ENCODE data around the gene FAM32A. TPM values are rescaled to one million over a fixed set of nuclear protein-coding genes. Genes with fewer than 3 reads are reported as not detected.
A peak's percentile ranks its signal among the peaks of the same experiment; 100 is the strongest.

FAM32A gene
- total and polyA plus RNA-seq, 10 donors: 45.8 to 105 (median 74.5) TPM

DNA sequence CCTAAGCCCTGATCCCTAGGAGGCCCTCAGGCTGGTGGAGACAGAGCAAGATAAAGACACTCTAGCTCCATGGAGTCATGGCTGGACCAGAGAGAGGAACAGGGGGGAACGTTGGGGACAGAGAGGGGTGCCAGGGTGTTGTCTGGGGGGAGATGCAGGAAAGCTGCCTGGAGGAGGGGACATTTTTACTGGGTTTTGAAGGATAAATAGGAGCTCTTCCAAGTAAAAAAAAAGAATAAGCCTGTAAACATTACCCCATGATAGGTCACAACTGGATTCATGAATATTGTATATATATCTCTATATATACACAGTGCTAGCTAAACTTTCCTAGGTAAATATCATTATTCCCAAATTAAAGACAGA is 41.0 kb upstream of the FAM32A start:
- H3K4me1 ChIP-seq: peaks cover 19 to 100% (median 95%) of the 10 kb centered on the region in 6 donors

DNA sequence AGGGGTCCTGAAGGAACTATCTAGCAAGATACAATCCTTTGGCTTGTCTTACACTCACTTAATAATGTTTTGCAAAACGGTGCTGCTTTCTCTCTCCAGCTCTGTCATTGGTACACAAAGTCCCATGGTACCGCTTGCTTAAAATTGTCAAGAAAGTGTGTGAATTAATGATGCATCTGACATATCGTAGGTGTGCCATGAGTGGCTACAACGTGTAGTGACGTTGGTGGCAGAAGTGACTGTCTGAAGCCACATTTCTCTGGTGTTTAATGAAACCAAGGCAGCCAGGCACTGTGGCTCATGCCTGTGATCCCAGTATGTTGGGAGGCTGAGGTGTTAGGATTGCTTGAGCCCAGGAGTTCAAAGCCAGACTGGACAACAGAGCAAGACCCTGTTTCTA is 39.1 kb upstream of the FAM32A start:
- intact Hi-C loops (cut with DNase I; ENCODE audit: low total_unique reads): no loop called here
- H3K4me1 ChIP-seq: peaks cover 29 to 100% (median 95%) of the 10 kb centered on the region in 6 donors
- H3K27me3 ChIP-seq (replicated peaks in 1 of 7): no peaks in the 10 kb centered on the region
- no peak for DNase-seq
- 45 to 58% (median 50%) methylated on average over 5 of the region's 5 CpGs for WGBS, 5 donors
- TF ChIP-seq POLR2AphosphoS5 (IDR thresholded peaks at IDR 0.05): no peak
- H3K36me3 ChIP-seq: peaks cover 0 to 36% (median 12%) of the 10 kb centered on the region in 6 donors
- H3K4me3 ChIP-seq: peak overlapping the region in 3 of 8 donors; percentile 47 to 76 (median 50)
- H3K27ac ChIP-seq: peak overlapping the region in 4 of 8 donors; percentile 93 to 96 (median 95)
- no peaks in the 10 kb centered on the region for H3K9me3 ChIP-seq

More for the DNA sequence above, 41.0 kb upstream of the FAM32A start:
- peak overlapping the region; percentile 18 to 76 (median 42) for H3K4me3 ChIP-seq
- intact Hi-C loops (cut with DNase I; ENCODE audit: low total_unique reads): no loop called here
- WGBS, 5 donors: 17 to 38% (median 28%) methylated on average over 1 of the region's 1 CpG
- DNase-seq: no peak
- no peaks in the 10 kb centered on the region for H3K9me3 ChIP-seq
- TF ChIP-seq, protein P1, sequence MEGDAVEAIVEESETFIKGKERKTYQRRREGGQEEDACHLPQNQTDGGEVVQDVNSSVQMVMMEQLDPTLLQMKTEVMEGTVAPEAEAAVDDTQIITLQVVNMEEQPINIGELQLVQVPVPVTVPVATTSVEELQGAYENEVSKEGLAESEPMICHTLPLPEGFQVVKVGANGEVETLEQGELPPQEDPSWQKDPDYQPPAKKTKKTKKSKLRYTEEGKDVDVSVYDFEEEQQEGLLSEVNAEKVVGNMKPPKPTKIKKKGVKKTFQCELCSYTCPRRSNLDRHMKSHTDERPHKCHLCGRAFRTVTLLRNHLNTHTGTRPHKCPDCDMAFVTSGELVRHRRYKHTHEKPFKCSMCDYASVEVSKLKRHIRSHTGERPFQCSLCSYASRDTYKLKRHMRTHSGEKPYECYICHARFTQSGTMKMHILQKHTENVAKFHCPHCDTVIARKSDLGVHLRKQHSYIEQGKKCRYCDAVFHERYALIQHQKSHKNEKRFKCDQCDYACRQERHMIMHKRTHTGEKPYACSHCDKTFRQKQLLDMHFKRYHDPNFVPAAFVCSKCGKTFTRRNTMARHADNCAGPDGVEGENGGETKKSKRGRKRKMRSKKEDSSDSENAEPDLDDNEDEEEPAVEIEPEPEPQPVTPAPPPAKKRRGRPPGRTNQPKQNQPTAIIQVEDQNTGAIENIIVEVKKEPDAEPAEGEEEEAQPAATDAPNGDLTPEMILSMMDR (IDR thresholded peaks at IDR 0.05 in 8 of 11, conservative IDR thresholded peaks at IDR 0.05 in 3 of 11): no peak
- no peak for TF ChIP-seq POLR2A (IDR thresholded peaks at IDR 0.05)
- TF ChIP-seq POLR2AphosphoS5 (IDR thresholded peaks at IDR 0.05): no peak
- no peaks in the 10 kb centered on the region for H3K27me3 ChIP-seq (replicated peaks in 1 of 7)
- H3K36me3 ChIP-seq: peaks cover 0 to 21% (median 4%) of the 10 kb centered on the region in 6 donors
- peak overlapping the region; percentile 75 to 96 (median 91) for H3K27ac ChIP-seq

GRCh38 chr19:16148443-16149229 is 36.6 kb upstream of the FAM32A start:
- H3K27me3 ChIP-seq (replicated peaks in 1 of 7): no peaks in the 10 kb centered on the region
- peaks cover 22 to 90% (median 74%) of the 10 kb centered on the region in 6 donors for H3K4me1 ChIP-seq
- intact Hi-C loops (cut with DNase I; ENCODE audit: low total_unique reads): no loop called here
- peak overlapping the region in 1 of 8 donors; percentile 42 for H3K4me3 ChIP-seq
- WGBS, 5 donors: 34 to 53% (median 50%) methylated on average over 8 of the region's 8 CpGs
- H3K9me3 ChIP-seq: no peaks in the 10 kb centered on the region
- TF ChIP-seq POLR2AphosphoS5 (IDR thresholded peaks at IDR 0.05) (no peak), POLR2A (IDR thresholded peaks at IDR 0.05) (no peak)
- TF ChIP-seq, protein P1 (IDR thresholded peaks at IDR 0.05 in 8 of 11, conservative IDR thresholded peaks at IDR 0.05 in 3 of 11): no peak
- H3K36me3 ChIP-seq: peaks cover 0 to 61% (median 31%) of the 10 kb centered on the region in 6 donors
- no peak for DNase-seq
- peak overlapping the region; percentile 60 to 96 (median 90) for H3K27ac ChIP-seq

DNA sequence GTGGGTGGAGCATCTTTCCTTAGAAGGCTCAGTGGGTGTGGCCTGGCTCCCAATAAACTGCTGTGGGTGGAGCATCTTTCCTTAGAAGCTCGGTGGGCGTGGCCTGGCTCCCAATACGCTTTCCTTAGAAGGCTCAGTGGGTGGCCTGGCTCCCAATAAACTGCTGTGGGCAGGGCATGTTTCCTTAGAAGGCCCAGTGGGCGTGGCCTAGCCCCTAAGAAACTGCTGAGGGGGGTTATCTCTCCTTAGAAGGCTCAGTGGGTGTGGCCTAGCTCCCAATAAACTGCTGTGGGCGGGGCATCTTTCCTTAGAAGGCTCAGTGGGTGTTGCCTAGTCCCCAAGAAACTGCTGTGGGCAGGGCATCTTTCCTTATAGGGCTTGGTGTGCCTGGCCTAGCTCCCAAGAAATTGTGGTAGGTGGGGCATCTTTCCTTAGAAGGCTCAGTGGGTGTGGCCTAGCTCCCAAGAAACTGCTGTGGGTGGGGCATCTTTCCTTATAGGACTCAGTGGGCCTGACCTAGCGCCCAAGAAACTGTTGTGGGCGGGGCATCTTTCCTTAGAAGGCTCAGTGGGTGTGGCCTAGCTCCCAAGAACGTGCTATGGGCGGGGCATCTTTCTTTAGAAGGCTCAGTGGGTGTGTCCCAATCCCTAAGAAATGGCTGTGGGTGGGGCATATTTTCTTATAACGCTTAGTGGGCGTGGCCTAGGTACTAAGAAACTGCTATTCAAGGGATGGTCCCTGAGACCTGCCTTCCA is 31.5 kb upstream of the FAM32A start:
- Histone ChIP-seq H3K9me3 (no peaks in the 10 kb centered on the region), H3K4me3 (no peak overlapping the region), H3K4me1 (peaks cover 14 to 69% (median 41%) of the 10 kb centered on the region in 6 donors), H3K36me3 (peaks cover 0 to 98% (median 56%) of the 10 kb centered on the region in 6 donors), H3K27ac (peak overlapping the region in 1 of 8 donors; percentile 61), H3K27me3 (replicated peaks in 1 of 7) (no peaks in the 10 kb centered on the region)
- intact Hi-C loops (cut with DNase I; ENCODE audit: low total_unique reads): no loop called here
- TF ChIP-seq POLR2A (IDR thresholded peaks at IDR 0.05) (no peak), POLR2AphosphoS5 (IDR thresholded peaks at IDR 0.05) (no peak)
- TF ChIP-seq, protein P1 (IDR thresholded peaks at IDR 0.05 in 8 of 11, conservative IDR thresholded peaks at IDR 0.05 in 3 of 11): no peak
- WGBS, 5 donors: 79 to 91% (median 83%) methylated on average over 10 to 11 of the region's 11 CpGs
- DNase-seq: no peak

Data from spleen (tissue), 11 donors.